ENCODE data around the gene FMN1. TPM values are rescaled to one million over a fixed set of nuclear protein-coding genes. Genes with fewer than 3 reads are reported as not detected.

The FMN1 gene
- total and polyA plus RNA-seq, 2 donors from 2014 or later: 0.71 to 44.8 TPM

DNA sequence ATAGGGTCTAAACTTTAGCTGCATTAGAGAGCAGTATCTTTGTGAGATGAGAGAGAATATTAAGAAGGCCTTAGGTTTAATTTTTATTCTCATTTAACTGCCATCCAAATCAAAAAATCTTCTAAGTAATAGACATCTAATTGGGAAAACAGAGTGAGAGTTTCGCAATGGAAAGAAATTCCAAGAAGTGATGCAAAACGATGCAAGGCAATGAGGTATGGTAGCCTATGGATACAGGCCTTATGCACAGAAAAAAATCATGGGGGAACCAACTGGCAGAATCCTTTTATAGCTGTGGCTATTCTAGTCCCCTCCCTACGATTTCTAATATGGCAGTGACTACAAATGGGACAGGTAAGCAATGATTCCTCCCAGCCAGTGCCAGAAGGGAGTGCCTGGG is 250.8 kb downstream of the FMN1 start:
- no peak for DNase-seq
- intact Hi-C loops (cut with DNase I): no loop called here
- no peak for FAIRE-seq
- Histone ChIP-seq H3K9me3 (ENCODE audit: control insufficient read depth in 2 of 3, insufficient read depth in 1 of 3, low read length in 3 of 3) (no peaks in the 10 kb centered on the region), H3K4me3 (ENCODE audit: low read length in 3 of 3) (no peak overlapping the region), H3K36me3 (ENCODE audit: control insufficient read depth in 2 of 3, insufficient read depth in 3 of 3, low read length in 3 of 3) (no peaks in the 10 kb centered on the region), H3K27ac (ENCODE audit: low read depth in 2 of 2, low read length in 2 of 2) (no peak overlapping the region), H3K9ac (ENCODE audit: low read length in 3 of 3) (no peak overlapping the region), H3K4me1 (ENCODE audit: control insufficient read depth in 2 of 3, insufficient read depth in 2 of 3, low read depth in 1 of 3, low read length in 3 of 3) (peaks cover 0 to 2% (median 0%) of the 10 kb centered on the region in 3 donors), H3K27me3 (ENCODE audit: control insufficient read depth, insufficient read depth, low read length) (no peaks in the 10 kb centered on the region)
- no peak for TF ChIP-seq CTCF (IDR thresholded peaks at IDR 0.05; ENCODE audit: borderline replicate concordance, extremely low read depth, insufficient read depth)

- TF ChIP-seq CTCF (IDR thresholded peaks at IDR 0.05; ENCODE audit: borderline replicate concordance, extremely low read depth, insufficient read depth): no peak
- H3K9me3 ChIP-seq (ENCODE audit: control insufficient read depth in 2 of 3, insufficient read depth in 1 of 3, low read length in 3 of 3): no peaks in the 10 kb centered on the region
- DNase-seq (no peak), FAIRE-seq (no peak)
- no peak overlapping the region for H3K27ac ChIP-seq (ENCODE audit: low read depth in 2 of 2, low read length in 2 of 2)
- intact Hi-C loops (cut with DNase I): no loop called here
- no peaks in the 10 kb centered on the region for H3K27me3 ChIP-seq (ENCODE audit: control insufficient read depth, insufficient read depth, low read length)
- no peak overlapping the region for H3K9ac ChIP-seq (ENCODE audit: low read length in 3 of 3)
- no peaks in the 10 kb centered on the region for H3K36me3 ChIP-seq (ENCODE audit: control insufficient read depth in 2 of 3, insufficient read depth in 3 of 3, low read length in 3 of 3)
- no peak overlapping the region for H3K4me3 ChIP-seq (ENCODE audit: low read length in 3 of 3)
- H3K4me1 ChIP-seq (ENCODE audit: control insufficient read depth in 2 of 3, insufficient read depth in 2 of 3, low read depth in 1 of 3, low read length in 3 of 3): peaks cover 0 to 2% (median 0%) of the 10 kb centered on the region in 3 donors
These were observed 252.1 kb downstream of the FMN1 start for GRCh38 chr15:32942401-32942841.

DNA sequence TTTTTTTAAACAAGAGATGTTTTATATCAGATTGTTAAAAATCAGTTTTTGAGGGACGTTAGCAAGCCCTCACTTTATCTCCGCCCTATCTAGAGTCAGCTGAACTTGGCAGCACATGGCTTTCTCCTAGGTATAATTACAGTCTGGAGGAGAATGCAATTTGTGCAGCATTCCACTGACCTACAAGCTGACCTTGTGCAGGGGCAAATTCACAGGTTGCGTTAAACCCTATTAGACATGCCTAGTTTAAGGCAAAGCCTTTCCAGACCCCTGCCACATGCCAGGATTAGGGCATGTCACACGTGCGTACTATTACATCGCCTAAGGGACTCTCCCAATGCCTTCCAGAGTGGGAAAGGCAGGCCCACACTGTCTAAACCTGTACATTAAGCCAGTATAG is 252.7 kb downstream of the FMN1 start:
- FAIRE-seq: no peak
- intact Hi-C loops (cut with DNase I): no loop called here
- no peak overlapping the region for H3K9ac ChIP-seq (ENCODE audit: low read length in 3 of 3)

More for the DNA sequence above, 252.7 kb downstream of the FMN1 start:
- no peaks in the 10 kb centered on the region for H3K9me3 ChIP-seq (ENCODE audit: control insufficient read depth in 2 of 3, insufficient read depth in 1 of 3, low read length in 3 of 3)
- H3K4me1 ChIP-seq (ENCODE audit: control insufficient read depth in 2 of 3, insufficient read depth in 2 of 3, low read depth in 1 of 3, low read length in 3 of 3): peaks cover 0 to 2% (median 0%) of the 10 kb centered on the region in 3 donors
- no peaks in the 10 kb centered on the region for H3K36me3 ChIP-seq (ENCODE audit: control insufficient read depth in 2 of 3, insufficient read depth in 3 of 3, low read length in 3 of 3)
- no peaks in the 10 kb centered on the region for H3K27me3 ChIP-seq (ENCODE audit: control insufficient read depth, insufficient read depth, low read length)
- DNase-seq: peak in 1 of 5 donors; percentile 14
- no peak for TF ChIP-seq CTCF (IDR thresholded peaks at IDR 0.05; ENCODE audit: borderline replicate concordance, extremely low read depth, insufficient read depth)
- no peak overlapping the region for H3K27ac ChIP-seq (ENCODE audit: low read depth in 2 of 2, low read length in 2 of 2)
- no peak overlapping the region for H3K4me3 ChIP-seq (ENCODE audit: low read length in 3 of 3)
